Chondrocyte (in vitro differentiated cells): ENCODE results near the gene MGAT4C. TPM values are rescaled to one million over a fixed set of nuclear protein-coding genes. Genes with fewer than 3 reads are reported as not detected.
A peak's percentile ranks its signal among the peaks of the same experiment; 100 is the strongest.

Experiments used
- DNase-seq: peaks from one replicate; pipeline ENCODE4 v3.0.0; 2021; ENCODE audit warnings: mixed read lengths, low spot score
- H3K27ac Mint-ChIP-seq: one replicate; pipeline ENCODE4 v1.8.0; 2021; ENCODE audit warnings: mild to moderate bottlenecking, moderate library complexity, mixed read lengths; ENCODE audit not compliant: unreplicated experiment
- H3K27me3 Mint-ChIP-seq: 2 replicates; pipeline ENCODE4 v1.8.0; 2021; ENCODE audit warnings: low read depth, mixed read lengths
- H3K36me3 Mint-ChIP-seq: 2 replicates; pipeline ENCODE4 v1.8.0; 2021; ENCODE audit warnings: low read depth, mixed read lengths
- H3K4me1 Mint-ChIP-seq: 2 replicates; pipeline ENCODE4 v1.8.0; 2021; ENCODE audit warnings: low read depth, mild to moderate bottlenecking, mixed read lengths
- H3K4me3 Mint-ChIP-seq: one replicate; pipeline ENCODE4 v1.8.0; 2021; ENCODE audit warnings: mild to moderate bottlenecking, moderate library complexity, mixed read lengths; ENCODE audit not compliant: unreplicated experiment
- H3K9me3 Mint-ChIP-seq: 2 replicates; pipeline ENCODE4 v1.8.0; 2021; ENCODE audit warnings: low read depth, mixed read lengths
- CTCF ChIP-seq: fragments of 200-600 bp; sonication (generic); IDR thresholded peaks from 2 replicates; pipeline ENCODE4 v1.5.0; 2021; ENCODE audit warnings: antibody characterized with exemption, mild to moderate bottlenecking, moderate library complexity
- total RNA-seq: library from RNA; stranded (reverse); gene quantifications from 3 replicates; pipeline ENCODE4 v1.2.1, GENCODE V29; 2021

MGAT4C gene
- total RNA-seq, 1 donor from 2014 or later, result 0.30 TPM

- Mint-ChIP-seq H3K36me3 (no peaks in the 10 kb centered on the region), H3K27ac (no peak overlapping the region), H3K9me3 (no peaks in the 10 kb centered on the region), H3K27me3 (no peaks in the 10 kb centered on the region), H3K4me1 (no peaks in the 10 kb centered on the region), H3K4me3 (no peak overlapping the region)
- TF ChIP-seq CTCF, result no peak
- no peak for DNase-seq
These were observed 68.0 kb downstream of the MGAT4C start for GRCh38 chr12:86188226-86188625.

GRCh38 chr12:86186449-86186848 is 69.7 kb downstream of the MGAT4C start:
- no peaks in the 10 kb centered on the region for H3K4me1 Mint-ChIP-seq
- no peak overlapping the region for H3K27ac Mint-ChIP-seq
- no peak for DNase-seq
- TF ChIP-seq CTCF, result peak; percentile 19
- no peaks in the 10 kb centered on the region for H3K9me3 Mint-ChIP-seq
- no peaks in the 10 kb centered on the region for H3K36me3 Mint-ChIP-seq
- H3K4me3 Mint-ChIP-seq, result no peak overlapping the region
- H3K27me3 Mint-ChIP-seq, result peaks cover 2% of the 10 kb centered on the region

GRCh38 chr12:86179855-86180254 is 76.3 kb downstream of the MGAT4C start:
- H3K27ac Mint-ChIP-seq, result no peak overlapping the region
- no peaks in the 10 kb centered on the region for H3K36me3 Mint-ChIP-seq
- peaks cover 2% of the 10 kb centered on the region for H3K27me3 Mint-ChIP-seq

GRCh38 chr12:86174188-86174587 is 82.0 kb downstream of the MGAT4C start:
- DNase-seq, result no peak
- no peaks in the 10 kb centered on the region for H3K9me3 Mint-ChIP-seq
- no peak overlapping the region for H3K27ac Mint-ChIP-seq
- H3K27me3 Mint-ChIP-seq, result no peaks in the 10 kb centered on the region
- H3K4me1 Mint-ChIP-seq, result no peaks in the 10 kb centered on the region
- no peak overlapping the region for H3K4me3 Mint-ChIP-seq
- H3K36me3 Mint-ChIP-seq, result no peaks in the 10 kb centered on the region
- TF ChIP-seq CTCF, result no peak

More at GRCh38 chr12:86179855-86180254, 76.3 kb downstream of the MGAT4C start:
- Mint-ChIP-seq H3K4me3 (no peak overlapping the region), H3K4me1 (no peaks in the 10 kb centered on the region), H3K9me3 (no peaks in the 10 kb centered on the region)
- no peak for TF ChIP-seq CTCF
- DNase-seq, result no peak

GRCh38 chr12:86172913-86173443 is 83.2 kb downstream of the MGAT4C start:
- Mint-ChIP-seq H3K36me3 (no peaks in the 10 kb centered on the region), H3K4me1 (no peaks in the 10 kb centered on the region), H3K9me3 (no peaks in the 10 kb centered on the region), H3K27me3 (peaks cover 2% of the 10 kb centered on the region), H3K27ac (no peak overlapping the region), H3K4me3 (no peak overlapping the region)
- no peak for TF ChIP-seq CTCF
- DNase-seq, result no peak
